Germinal center (tissue), 1 donor: Measurements from ENCODE around the gene ACHE.
"Not testable (repeated sequence)": the region's sequence is repeated elsewhere in the genome, so short reads cannot be mapped to it uniquely, and the experiment has no call there.

Source experiments
- DNase-seq: peaks from one replicate; pipeline ENCODE4 v3.0.0; 2012; ENCODE audit warnings: mixed read lengths, low spot score

ACHE gene

GRCh38 chr7:100861616-100861985, 34.1 kb downstream of the ACHE start:
- no peak for DNase-seq

- DNase-seq: no peak
These were observed 34.7 kb downstream of the ACHE start for GRCh38 chr7:100860702-100861615.

- DNase-seq: no peak
These were observed 35.8 kb downstream of the ACHE start for GRCh38 chr7:100859856-100860255.

GRCh38 chr7:100856871-100857282, 38.8 kb downstream of the ACHE start:
- DNase-seq: no peak

DNA sequence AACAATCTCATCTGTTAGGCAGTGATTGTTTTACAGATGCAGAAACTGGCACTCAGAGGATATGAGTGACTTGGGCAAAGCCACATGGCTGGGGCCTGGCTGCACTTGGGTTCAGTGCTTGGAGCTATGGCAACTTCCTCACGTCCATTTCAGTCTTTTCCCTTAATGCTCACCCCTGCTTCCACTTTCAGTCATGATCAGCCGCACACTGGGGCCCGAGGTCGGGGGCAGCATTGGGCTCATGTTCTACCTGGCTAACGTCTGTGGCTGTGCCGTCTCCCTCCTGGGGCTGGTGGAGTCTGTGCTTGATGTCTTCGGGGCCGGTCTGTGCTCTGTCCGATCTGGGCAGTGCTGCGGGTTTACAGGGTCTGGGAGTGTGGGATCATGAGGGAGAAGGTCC, 40.2 kb downstream of the ACHE start:
- DNase-seq: no peak

DNA sequence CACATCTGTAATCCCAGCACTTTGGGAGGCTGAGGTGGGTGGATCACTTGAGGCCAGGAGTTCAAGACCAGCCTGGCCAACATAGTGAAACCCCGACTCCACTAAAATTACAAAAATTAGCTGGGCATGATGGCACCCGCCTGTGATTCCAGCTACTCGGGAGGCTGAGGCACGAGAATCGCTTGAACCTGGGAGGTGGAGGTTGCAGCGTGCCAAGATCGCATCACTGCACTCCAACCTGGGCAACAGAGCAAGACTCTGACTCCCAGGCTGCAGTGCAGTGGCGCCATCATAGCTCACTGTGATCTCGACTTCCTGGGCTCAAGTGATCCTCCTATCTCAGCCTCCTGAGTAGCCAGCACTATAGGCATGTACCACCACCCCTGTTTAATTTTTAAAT, 40.8 kb downstream of the ACHE start:
- DNase-seq: not testable (repeated sequence)

- no peak for DNase-seq
These were observed 41.4 kb downstream of the ACHE start for GRCh38 chr7:100854146-100854895.

DNA sequence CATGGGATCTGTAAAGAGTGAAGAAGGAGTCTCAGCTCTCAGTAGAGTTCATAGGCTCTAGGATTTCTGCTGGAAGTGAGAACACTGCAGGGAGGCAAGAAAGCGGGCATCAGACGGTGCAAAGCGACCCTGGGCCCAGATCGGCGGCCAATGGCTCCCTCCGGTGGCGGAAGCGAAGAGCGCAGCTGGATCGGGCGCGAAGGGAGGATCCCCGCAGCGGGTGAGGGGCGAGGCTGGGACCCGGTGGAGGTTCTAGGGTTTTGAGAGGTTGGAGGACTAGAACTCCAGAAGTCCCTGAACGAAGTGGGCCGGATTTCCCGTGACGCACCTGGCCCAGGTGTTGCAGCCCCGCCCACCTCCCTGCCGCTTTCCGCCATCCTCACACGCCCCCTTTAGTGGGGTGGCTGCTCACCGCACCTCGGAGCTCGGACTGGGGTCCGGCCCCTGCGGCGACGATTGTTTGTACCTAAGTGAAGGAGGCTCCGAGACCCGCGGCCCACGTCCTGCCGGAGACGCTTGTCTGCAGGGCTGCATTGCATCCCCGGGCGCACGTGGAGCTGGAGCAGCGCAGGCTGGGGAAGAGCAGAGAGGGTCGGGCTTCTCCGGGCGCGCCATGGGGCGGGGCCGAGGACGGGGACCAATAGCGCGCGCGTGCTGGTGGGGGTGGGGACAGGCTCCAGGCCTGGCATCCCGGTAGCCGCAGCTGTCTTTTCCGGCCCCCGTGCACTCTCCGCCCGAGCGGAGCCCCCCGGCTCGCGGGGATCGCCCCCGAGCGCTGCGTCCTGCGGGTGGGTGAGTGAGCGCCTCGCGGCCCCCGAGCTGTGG, 43.4 kb downstream of the ACHE start, which contains the start of gene SLC12A9:
Gene SLC12A9, plus strand, starts transcription at position 666 of the 825 bp plus-strand sequence. CDS start 1,485 bp downstream, outside the sequence.
- DNase-seq: peak; percentile 95

DNA sequence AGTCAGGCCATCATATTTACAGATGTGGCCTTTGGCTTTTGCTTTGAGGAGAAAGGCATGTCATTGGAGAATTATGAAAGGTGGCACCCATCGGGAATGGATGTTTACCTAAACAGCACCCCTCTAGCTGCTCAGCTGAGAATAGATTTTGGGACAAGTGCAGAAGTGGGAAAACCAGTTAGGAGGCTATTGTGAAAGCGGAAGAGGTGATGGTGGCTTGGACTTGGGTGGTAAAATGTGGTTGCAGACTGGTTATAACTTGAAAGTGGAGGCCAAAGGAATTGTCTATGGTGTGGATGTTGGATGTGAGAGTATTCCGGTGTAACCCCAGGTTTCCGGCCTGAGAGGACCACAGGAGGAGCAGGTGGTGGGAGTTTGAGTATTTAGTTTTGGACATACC, 48.3 kb downstream of the ACHE start:
- DNase-seq: no peak

DNA sequence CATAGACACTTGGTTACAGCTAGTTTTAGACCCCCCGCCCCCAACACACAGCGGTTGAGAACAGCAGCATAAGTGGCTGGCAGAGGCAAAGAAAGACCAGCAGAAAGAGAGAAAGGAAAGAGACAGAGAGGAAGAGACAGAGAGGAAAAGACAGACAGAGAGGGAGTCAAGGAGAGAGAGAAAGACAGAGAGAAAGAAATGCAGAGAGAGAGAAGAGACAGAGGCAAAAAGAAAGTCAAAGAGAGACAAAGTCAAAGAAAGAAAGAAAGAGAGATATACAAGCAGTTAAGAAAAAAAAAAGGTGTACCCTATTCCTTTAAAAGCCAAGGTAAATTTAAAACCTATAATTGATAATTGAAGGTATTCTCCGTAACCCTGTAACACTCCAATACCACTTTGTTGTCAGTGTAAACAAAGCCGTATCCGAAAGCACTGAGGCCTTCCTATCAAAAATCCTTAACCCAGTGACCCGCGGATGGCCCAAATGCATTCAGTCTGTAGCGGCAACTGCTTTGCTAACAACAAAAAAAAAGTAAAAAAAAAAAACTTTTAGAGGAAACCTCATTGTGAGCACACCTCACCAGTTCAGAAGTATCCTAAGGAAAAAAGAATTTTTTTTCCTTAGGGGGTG, 55.1 kb downstream of the ACHE start:
- no peak for DNase-seq
